K562 (cell line): ENCODE data around the gene FKBP7. TPM values are rescaled to one million over a fixed set of nuclear protein-coding genes. Genes with fewer than 3 reads are reported as not detected.

Source experiments
- ATAC-seq: fragments of 200-7000 bp; cut with Tn5 transposase; 3 replicates; pipeline ENCODE4 v1.9.1; 2020; ENCODE audit warnings: moderate library complexity
- BruUV-seq: library from RNA; stranded (reverse); fragments of 400-500 nt; replicated peaks from 2 replicates; lab custom pipeline; 2021; lab: Mats Ljungman, UMichigan
- CTCF ChIA-PET: fragments of 300-600 bp; formaldehyde crosslinking; extraction: SDS; loops from one replicate; lab custom pipeline; 2021; ENCODE audit warnings: low intra/inter-chr PET ratio; lab: Yijun Ruan, JAX
- POLR2A ChIA-PET: fragments of 300-600, 350-650 bp; sonication (Branson Sonifier 250); formaldehyde crosslinking; extraction: SDS; loops from one replicate; lab custom pipeline; 2021; ENCODE audit warnings: antibody characterized with exemption, inconsistent platforms; lab: Yijun Ruan, JAX
- DNase-seq, 4 experiments: peaks; one replicate each; pipeline versions ENCODE4 v3.0.0 to v3.0.0-alpha.2; 2011 to 2018; ENCODE audit warnings: low spot score in 3 of 4, mixed read lengths in 3 of 4; ENCODE audit errors: extremely low read depth in 1 of 4
- FAIRE-seq: peaks from 2 replicates; lab custom pipeline; 2011; peaks lifted over from hg19 to GRCh38; lab: Jason Lieb, UNC
- H2AFZ ChIP-seq: 2 replicates; pipeline ENCODE4 v1.6.0; 2011; ENCODE audit warnings: low read depth, low read length, control low read depth, inconsistent platforms
- H3K27ac ChIP-seq: fragments of 200-600 bp; 3 replicates; pipeline ENCODE4 v1.8.0; 2011; ENCODE audit warnings: low read depth, mild to moderate bottlenecking, control low read depth, inconsistent platforms, low read length, moderate library complexity, mixed read lengths; ENCODE audit errors: extremely low read depth
- H3K27me3 ChIP-seq, 2 experiments: fragments of 300-600 bp in 1 of 2; 2 replicates in 1 of 2; 3 replicates in 1 of 2; pipeline versions ENCODE4 v1.6.0 to v1.8.0; 2011; ENCODE audit warnings: inconsistent platforms in 2 of 2, low read length in 2 of 2, mild to moderate bottlenecking in 1 of 2, mixed read lengths in 1 of 2, moderate library complexity in 1 of 2; ENCODE audit not compliant: control insufficient read depth in 2 of 2, insufficient read depth in 2 of 2
- H3K36me3 ChIP-seq: fragments of 300-600 bp; 3 replicates; pipeline ENCODE4 v1.8.0; 2011; ENCODE audit warnings: mild to moderate bottlenecking, low read length, inconsistent platforms; ENCODE audit not compliant: control insufficient read depth, insufficient read depth
- H3K4me1 ChIP-seq, 2 experiments: fragments of 200-600 bp in 1 of 2; replicated peaks in 1 of 2; 2 replicates in 1 of 2; 3 replicates in 1 of 2; pipeline versions ENCODE4 v1.5.1 to v1.8.0; 2011; ENCODE audit warnings: inconsistent platforms in 2 of 2, low read length in 2 of 2, mild to moderate bottlenecking in 1 of 2, mixed read lengths in 1 of 2, moderate library complexity in 1 of 2; ENCODE audit not compliant: control insufficient read depth in 2 of 2, insufficient read depth in 2 of 2
- H3K4me2 ChIP-seq: 2 replicates; pipeline ENCODE4 v1.6.1; 2011; ENCODE audit warnings: low read length, control low read depth, inconsistent platforms, mixed read lengths; ENCODE audit not compliant: insufficient read depth
- H3K4me3 ChIP-seq: fragments of 200-600 bp; sonication (generic), shearing (Covaris generic); 2 replicates; pipeline ENCODE4 v1.5.1; 2016; ENCODE audit warnings: control low read depth, inconsistent platforms
- H3K79me2 ChIP-seq: fragments of 200-600 bp; 3 replicates; pipeline ENCODE4 v1.8.0; 2011; ENCODE audit warnings: low read length, inconsistent platforms; ENCODE audit not compliant: control insufficient read depth, insufficient read depth
- H3K9ac ChIP-seq, 2 experiments: 2 replicates each; pipeline versions ENCODE4 v1.6.0 to v1.6.1; 2011; ENCODE audit warnings: low read depth in 2 of 2, low read length in 2 of 2, control low read depth in 1 of 2, inconsistent platforms in 1 of 2, mild to moderate bottlenecking in 1 of 2, mixed read lengths in 1 of 2; ENCODE audit not compliant: insufficient read depth in 1 of 2
- H3K9me1 ChIP-seq: one replicate; pipeline ENCODE4 v1.6.0; 2011; ENCODE audit warnings: inconsistent platforms, mild to moderate bottlenecking, low read length, moderate library complexity; ENCODE audit not compliant: control insufficient read depth, insufficient read depth
- H3K9me3 ChIP-seq: replicated peaks from 2 replicates; pipeline ENCODE4 v1.5.1; 2011; ENCODE audit warnings: low read depth, low read length, inconsistent platforms; ENCODE audit not compliant: control insufficient read depth, insufficient read depth
- H4K20me1 ChIP-seq: replicated peaks from 2 replicates; pipeline ENCODE4 v1.6.1; 2011; ENCODE audit warnings: low read length, inconsistent platforms, mixed read lengths; ENCODE audit not compliant: control insufficient read depth, insufficient read depth
- C11orf30 ChIP-seq: fragments of 450-650 bp; IDR thresholded peaks from 2 replicates; pipeline ENCODE4 v1.6.1; 2016; ENCODE audit warnings: low read depth, mild to moderate bottlenecking
- CREM ChIP-seq: IDR thresholded peaks from 2 replicates; pipeline ENCODE4 v1.6.1; 2014; ENCODE audit warnings: antibody characterized with exemption, low read depth
- FOSL1 ChIP-seq: fragments of 200-800 bp; sonication (Bioruptor generic); conservative IDR thresholded peaks from 2 replicates; pipeline ENCODE4 v1.6.1; 2016; ENCODE audit warnings: missing genetic modification characterization, missing compliant biosample characterization
- GTF2A2 ChIP-seq: IDR thresholded peaks from 2 replicates; pipeline ENCODE4 v1.6.1; 2016; ENCODE audit warnings: mild to moderate bottlenecking, missing genetic modification characterization, missing compliant biosample characterization
- MAFG ChIP-seq: fragments of 450-650 bp; conservative IDR thresholded peaks from 2 replicates; pipeline ENCODE4 v1.6.1; 2016; ENCODE audit warnings: missing genetic modification characterization, missing compliant biosample characterization
- MITF ChIP-seq: IDR thresholded peaks from 2 replicates; pipeline ENCODE4 v1.6.1; 2014; ENCODE audit warnings: antibody characterized with exemption
- NFIC ChIP-seq: fragments of 450-650 bp; IDR thresholded peaks from 2 replicates; pipeline ENCODE4 v1.6.1; 2017; ENCODE audit warnings: mild to moderate bottlenecking, inconsistent platforms
- NFIX ChIP-seq: fragments of 250-450 bp; sonication (Bioruptor Pico); IDR thresholded peaks from 2 replicates; pipeline ENCODE4 v1.4.0; 2020; ENCODE audit warnings: low read depth, mild to moderate bottlenecking, moderate library complexity
- RAD21 ChIP-seq, 2 experiments: fragments of 250-450 bp in 1 of 2; fragments of 450-650 bp in 1 of 2; sonication (Bioruptor Pico) in 1 of 2; formaldehyde crosslinking in 1 of 2; IDR thresholded peaks in 1 of 2; conservative IDR thresholded peaks in 1 of 2; 2 replicates each; pipeline versions ENCODE4 v1.4.0 to v1.8.0; 2020 to 2022; ENCODE audit warnings: mild to moderate bottlenecking in 2 of 2, moderate library complexity in 1 of 2
- RBFOX2 ChIP-seq: fragments of 200-400 bp; formaldehyde crosslinking; IDR thresholded peaks from 2 replicates; pipeline ENCODE4 v1.6.1; 2017; ENCODE audit warnings: low read depth, mild to moderate bottlenecking, low read length, moderate library complexity
- SMAD1 ChIP-seq: fragments of 150-350 bp; IDR thresholded peaks from 2 replicates; pipeline ENCODE4 v1.6.1; 2014; ENCODE audit warnings: low read length, low read depth; ENCODE audit not compliant: partially characterized antibody
- ZNF316 ChIP-seq: fragments of 450-650 bp; IDR thresholded peaks from 2 replicates; pipeline ENCODE4 v1.6.1; 2016
- ZNF586 ChIP-seq: fragments of 450-650 bp; formaldehyde crosslinking; conservative IDR thresholded peaks from 2 replicates; pipeline ENCODE4 v1.4.0; 2020; ENCODE audit warnings: mild to moderate bottlenecking, moderate library complexity
- WGBS: fragments of 100-300 bp; shearing (Covaris generic); methylation state at CpG from one replicate; pipeline ENCODE4 v1.1.6; 2016; ENCODE audit warnings: low coverage, mixed read lengths; ENCODE audit not compliant: insufficient coverage; ENCODE audit errors: missing lambda C conversion rate; 5-methylcytosine and 5-hydroxymethylcytosine counted together
- in situ Hi-C: fragments of 300-500 bp; cut with MboI; formaldehyde crosslinking; loops from 4 replicates; pipeline ENCODE4 v1.15.0; 2018; ENCODE audit warnings: inconsistent platforms, mixed read lengths
- intact Hi-C: fragments of 100-400 bp; cut with micrococcal nuclease; formaldehyde crosslinking; loops from 2 replicates; pipeline ENCODE4 v1.14.2; 2022
- polyA plus RNA-seq, 8 experiments: library from polyadenylated mRNA; depleted of rRNA in 4 of 8; stranded (reverse) in 5 of 8; unstranded in 3 of 8; fragments of >200 nt; fragmentation: Nextera tagmentation in 2 of 8; fragmentation: Illumina TruSeq in 1 of 8; extraction: Ambion mirVana in 2 of 8; extraction: Trizol in 1 of 8; gene quantifications; 2 replicates each; pipeline versions ENCODE4 v1.2.1 to v1.2.3, GENCODE V29; 2011 to 2014; ENCODE audit warnings: inconsistent platforms in 1 of 8, missing spikeins in 1 of 8
- total RNA-seq, 7 experiments: library from RNA; depleted of rRNA in 6 of 7; stranded (reverse); fragments of >200 nt in 6 of 7; fragmentation: Illumina TruSeq in 2 of 7; extraction: Trizol in 2 of 7; gene quantifications; 2 replicates each; pipeline versions ENCODE4 v1.2.1 to v1.2.3, GENCODE V29; 2011 to 2021; ENCODE audit warnings: low replicate concordance in 1 of 7

The FKBP7 gene
- total and polyA plus RNA-seq, 9 of the 15 experiments (the other 6 are each of a cell fraction or from before 2014, with no cell fraction given) = 6.1 to 23.2 (median 19.0) TPM

DNA sequence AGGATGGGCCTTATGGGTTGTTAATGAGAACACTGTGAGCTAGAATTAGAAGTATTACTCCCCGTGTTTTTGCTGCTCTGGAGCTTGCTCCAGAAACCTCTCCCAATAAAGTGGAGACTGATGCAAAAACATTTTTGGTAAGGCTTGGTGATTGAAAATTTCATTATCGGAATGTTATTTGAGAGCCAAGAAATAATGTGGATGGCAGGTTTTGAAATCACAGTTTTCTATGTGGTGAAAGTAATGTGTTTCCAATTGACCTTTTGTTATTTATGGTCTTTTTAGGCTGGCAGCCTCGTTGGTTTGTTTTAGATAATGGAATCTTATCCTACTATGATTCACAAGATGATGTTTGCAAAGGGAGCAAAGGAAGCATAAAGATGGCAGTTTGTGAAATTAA is 7.0 kb upstream of the FKBP7 start:
- H3K27ac ChIP-seq = no peak overlapping the region
- ChIA-PET CTCF (no interaction called here), POLR2A (interaction anchor here (0.7 to 1.7 kb wide), 4 partner anchors 10 to 373 kb away, joined by 3 to 7 read pairs (median 3); partner anchors contain the start of gene RBM45)
- in situ Hi-C loops (no loop called here), intact Hi-C loops (no loop called here)
- no peaks in the 10 kb centered on the region for H3K9me1 ChIP-seq
- FAIRE-seq = no peak
- no peaks in the 10 kb centered on the region for H3K9me3 ChIP-seq
- BruUV-seq = no TSS peak
- H3K4me2 ChIP-seq = no peak overlapping the region
- peaks cover 40% of the 10 kb centered on the region for H3K79me2 ChIP-seq
- no peaks in the 10 kb centered on the region for H4K20me1 ChIP-seq
- TF ChIP-seq ZNF586 (CRISPR knock-in tag) = no peak
- TF ChIP-seq, all 486 proteins: peak for 0
- Histone ChIP-seq H3K27me3 (no peaks in the 10 kb centered on the region), H3K36me3 (peaks cover 17% of the 10 kb centered on the region; the same call in 2 of the 3 replicates), H2AFZ (no peak overlapping the region), H3K9ac (no peak overlapping the region), H3K4me1 (peaks cover 11 to 19% of the 10 kb centered on the region in 2 experiments), H3K4me3 (no peak overlapping the region)
- ATAC-seq (no peak), DNase-seq (no peak)
- WGBS = 58% methylated on average over 3 of the region's 3 CpGs

- Histone ChIP-seq H3K27ac (no peak overlapping the region), H3K4me2 (no peak overlapping the region), H3K9me3 (no peaks in the 10 kb centered on the region), H3K36me3 (peaks cover 11% of the 10 kb centered on the region; the same call in 1 of the 3 replicates), H3K9me1 (no peaks in the 10 kb centered on the region), H3K4me1 (peaks cover 19 to 23% of the 10 kb centered on the region in 2 experiments), H3K27me3 (no peaks in the 10 kb centered on the region), H3K79me2 (peaks cover 40% of the 10 kb centered on the region), H4K20me1 (no peaks in the 10 kb centered on the region), H3K9ac (no peak overlapping the region), H3K4me3 (no peak overlapping the region), H2AFZ (no peak overlapping the region)
- POLR2A ChIA-PET = interaction anchor here (0.7 to 0.9 kb wide), 3 partner anchors 11 to 372 kb away, joined by 3 read pairs; partner anchors contain the start of gene RBM45
- in situ Hi-C loops (no loop called here), intact Hi-C loops (no loop called here)
- TF ChIP-seq RBFOX2 (no peak), GTF2A2 (tag) (no peak), NFIX (CRISPR knock-in tag) (peak; percentile 99), C11orf30 (peak; percentile 65; the same call in 1 of the 2 replicates), ZNF316 (peak; percentile 65), SMAD1 (peak; percentile 95), RAD21 (CRISPR knock-in tag; conservative IDR thresholded peaks at IDR 0.05 in 1 of 2, IDR thresholded peaks at IDR 0.05 in 1 of 2) (peak in 1 of 2 experiments; percentile 9; a peak in 1 of 4 replicates), NFIC (peak; percentile 100), MITF (no peak), FOSL1 (tag) (0 out of 2 replicates have a peak, but pooled peaks have one; percentile 11), CREM (peak; percentile 18; the same call in 1 of the 2 replicates), MAFG (tag) (peak; percentile 53)
- peak in 2 of 4 experiments; percentile 10 to 51 for DNase-seq
- no peak for ATAC-seq
- CTCF ChIA-PET = no interaction called here
- no TSS peak for BruUV-seq
- 49% methylated on average over 6 of the region's 6 CpGs for WGBS
- FAIRE-seq = no peak
Measured at GRCh38 chr2:178484245-178485041, 6.0 kb upstream of the FKBP7 start.
